HepG2 (cell line): Measurements from ENCODE around the gene PARK7. TPM values are rescaled to one million over a fixed set of nuclear protein-coding genes. Genes with fewer than 3 reads are reported as not detected.

Source experiments
- ARID2 ChIP-seq: sonication (generic); formaldehyde crosslinking; IDR thresholded peaks from 2 replicates; pipeline ENCODE4 v1.8.1; 2022; ENCODE audit warnings: mild to moderate bottlenecking, missing genetic modification reagents, borderline replicate concordance
- GATAD2A ChIP-seq: IDR thresholded peaks from 2 replicates; pipeline ENCODE4 v1.6.1; 2016
- GMEB2 ChIP-seq: IDR thresholded peaks from 2 replicates; pipeline ENCODE4 v1.6.1; 2016; ENCODE audit warnings: missing biosample characterization, missing genetic modification reagents, low read depth
- MXI1 ChIP-seq: IDR thresholded peaks from 3 replicates; pipeline ENCODE4 v1.6.1; 2012; ENCODE audit warnings: low read depth, low read length, inconsistent platforms, borderline replicate concordance
- PAX8 ChIP-seq: sonication (generic); formaldehyde crosslinking; IDR thresholded peaks from 2 replicates; pipeline ENCODE4 v1.8.0; 2022; ENCODE audit warnings: mild to moderate bottlenecking, missing genetic modification reagents, borderline replicate concordance
- PAXIP1 ChIP-seq: sonication (generic); formaldehyde crosslinking; conservative IDR thresholded peaks from 2 replicates; pipeline ENCODE4 v1.4.0; 2020; ENCODE audit warnings: mild to moderate bottlenecking, missing genetic modification reagents, moderate library complexity
- PTBP1 ChIP-seq: fragments of 200-400 bp; formaldehyde crosslinking; IDR thresholded peaks from 2 replicates; pipeline ENCODE4 v1.6.1; 2018; ENCODE audit warnings: low read length, low read depth; ENCODE audit not compliant: poor library complexity, severe bottlenecking
- SAFB2 ChIP-seq: sonication (generic); formaldehyde crosslinking; IDR thresholded peaks from 2 replicates; pipeline ENCODE4 v1.5.1; 2020; ENCODE audit warnings: missing genetic modification reagents, low read depth, mild to moderate bottlenecking, borderline replicate concordance
- SIN3B ChIP-seq: fragments of 150-350 bp; IDR thresholded peaks from 2 replicates; pipeline ENCODE4 v1.6.1; 2014; ENCODE audit warnings: low read length
- SMAD9 ChIP-seq: sonication (generic); formaldehyde crosslinking; IDR thresholded peaks from 2 replicates; pipeline ENCODE4 v1.5.1; 2020; ENCODE audit warnings: mild to moderate bottlenecking, missing genetic modification reagents
- TBX3 ChIP-seq: fragments of 450-650 bp; IDR thresholded peaks from 2 replicates; pipeline ENCODE4 v1.6.1; 2017; ENCODE audit warnings: antibody characterized with exemption, mild to moderate bottlenecking, inconsistent platforms, borderline replicate concordance
- TP53 ChIP-seq: sonication (generic); formaldehyde crosslinking; conservative IDR thresholded peaks from 2 replicates; pipeline ENCODE4 v1.4.0; 2020; ENCODE audit warnings: missing genetic modification reagents
- ZNF101 ChIP-seq: sonication (generic); formaldehyde crosslinking; IDR thresholded peaks from 2 replicates; pipeline ENCODE4 v1.4.0; 2020; ENCODE audit warnings: mild to moderate bottlenecking, low read depth, missing genetic modification reagents, borderline replicate concordance
- ZNF225 ChIP-seq: sonication (generic); formaldehyde crosslinking; IDR thresholded peaks from 2 replicates; pipeline ENCODE4 v1.4.0; 2020; ENCODE audit warnings: mild to moderate bottlenecking, missing genetic modification reagents
- ZNF30 ChIP-seq: sonication (generic); formaldehyde crosslinking; IDR thresholded peaks from 2 replicates; pipeline ENCODE4 v1.5.0; 2020; ENCODE audit warnings: mild to moderate bottlenecking, missing genetic modification reagents
- ZNF432 ChIP-seq: sonication (generic); formaldehyde crosslinking; IDR thresholded peaks from 2 replicates; pipeline ENCODE4 v1.5.0; 2020; ENCODE audit warnings: missing genetic modification reagents, mild to moderate bottlenecking, borderline replicate concordance
- ZNF557 ChIP-seq: sonication (generic); formaldehyde crosslinking; IDR thresholded peaks from 2 replicates; pipeline ENCODE4 v1.4.0; 2020; ENCODE audit warnings: missing genetic modification reagents
- ZNF615 ChIP-seq: sonication (generic); formaldehyde crosslinking; IDR thresholded peaks from 2 replicates; pipeline ENCODE4 v1.5.0; 2020; ENCODE audit warnings: mild to moderate bottlenecking, missing genetic modification reagents, borderline replicate concordance
- ZNF674 ChIP-seq: sonication (generic); formaldehyde crosslinking; IDR thresholded peaks from 2 replicates; pipeline ENCODE4 v1.5.0; 2020; ENCODE audit warnings: low read depth, mild to moderate bottlenecking, missing genetic modification reagents
- ZNF720 ChIP-seq: sonication (generic); formaldehyde crosslinking; IDR thresholded peaks from 2 replicates; pipeline ENCODE4 v1.4.0; 2020; ENCODE audit warnings: missing genetic modification reagents
- polyA plus RNA-seq, 8 experiments: library from polyadenylated mRNA; depleted of rRNA in 3 of 8; stranded (reverse) in 7 of 8; unstranded in 1 of 8; fragments of >200 nt; fragmentation: Illumina TruSeq in 4 of 8; extraction: Trizol in 4 of 8; gene quantifications; 2 replicates each; pipeline versions ENCODE4 v1.2.1 to v1.2.3, GENCODE V29; 2011 to 2016; ENCODE audit warnings: low read depth in 4 of 8, missing spikeins in 1 of 8, mixed read lengths in 1 of 8; ENCODE audit not compliant: insufficient read depth in 1 of 8
- total RNA-seq, 5 experiments: library from RNA; depleted of rRNA; stranded (reverse); fragments of >200 nt; fragmentation: Illumina TruSeq; extraction: Trizol; gene quantifications; 2 replicates each; pipeline ENCODE4 v1.2.3, GENCODE V29; 2016; ENCODE audit warnings: low read depth in 1 of 5
- TF ChIP-seq, protein P1 (sequence below): sonication (generic); formaldehyde crosslinking; IDR thresholded peaks from 2 replicates; pipeline ENCODE4 v1.4.0; 2020; ENCODE audit warnings: missing genetic modification reagents
- TF ChIP-seq, protein P2 (sequence below): sonication (generic); formaldehyde crosslinking; IDR thresholded peaks from 2 replicates; pipeline ENCODE4 v1.4.0; 2020; ENCODE audit warnings: missing genetic modification reagents, mild to moderate bottlenecking, borderline replicate concordance
- TF ChIP-seq, protein P3 (sequence below): sonication (generic); formaldehyde crosslinking; IDR thresholded peaks from 2 replicates; pipeline ENCODE4 v1.4.0; 2020; ENCODE audit warnings: mild to moderate bottlenecking, missing genetic modification reagents

PARK7 gene
- total and polyA plus RNA-seq, 2 of the 13 experiments (the other 11 are each of a cell fraction or from before 2014, with no cell fraction given) = 212 to 296 TPM

DNA sequence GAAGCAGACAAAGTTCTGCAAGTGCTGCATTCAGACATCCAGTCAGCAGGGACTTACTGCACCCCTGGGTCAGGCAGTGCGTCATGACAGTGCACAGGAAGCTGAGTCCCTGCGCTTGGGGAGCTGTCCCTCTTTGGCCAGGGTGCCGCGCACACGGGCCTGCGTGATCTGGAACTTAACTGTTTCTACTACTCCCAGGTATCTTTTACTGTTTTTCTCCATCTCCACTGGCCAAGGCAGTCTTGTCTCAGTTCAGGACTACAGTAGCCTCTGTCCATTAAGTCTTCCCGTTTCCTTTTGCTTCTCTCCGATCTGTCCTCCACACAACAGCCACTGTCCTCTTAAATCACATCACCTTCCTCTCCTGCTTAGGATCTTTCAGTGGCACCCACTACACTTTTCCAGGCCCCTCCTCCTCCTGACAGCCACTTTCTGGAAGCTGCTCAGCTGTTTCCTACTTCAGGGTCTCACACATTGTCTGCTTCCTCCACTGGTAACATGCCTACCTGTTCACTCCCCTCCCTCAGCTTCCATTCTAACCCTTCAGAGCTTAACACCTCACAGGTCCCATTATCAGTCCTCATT is 48.7 kb downstream of the PARK7 start (continued):
- TF ChIP-seq GMEB2 (CRISPR knock-in tag) (no peak), GATAD2A (no peak), SMAD9 (CRISPR knock-in tag) (no peak), ZNF432 (CRISPR knock-in tag) (no peak), ARID2 (CRISPR knock-in tag) (no peak), ZNF615 (CRISPR knock-in tag) (no peak), PAXIP1 (CRISPR knock-in tag) (peak; percentile 16), ZNF101 (no peak), PAX8 (no peak), TBX3 (no peak), ZNF30 (no peak), ZNF720 (CRISPR knock-in tag) (no peak), ZNF674 (no peak), PTBP1 (no peak), ZNF557 (no peak), MXI1 (no peak), SIN3B (no peak), SAFB2 (CRISPR knock-in tag) (peak; percentile 78; the same call in 1 of the 2 replicates), ZNF225 (CRISPR knock-in tag) (no peak), TP53 (CRISPR knock-in tag) (no peak)
- TF ChIP-seq, protein P1, sequence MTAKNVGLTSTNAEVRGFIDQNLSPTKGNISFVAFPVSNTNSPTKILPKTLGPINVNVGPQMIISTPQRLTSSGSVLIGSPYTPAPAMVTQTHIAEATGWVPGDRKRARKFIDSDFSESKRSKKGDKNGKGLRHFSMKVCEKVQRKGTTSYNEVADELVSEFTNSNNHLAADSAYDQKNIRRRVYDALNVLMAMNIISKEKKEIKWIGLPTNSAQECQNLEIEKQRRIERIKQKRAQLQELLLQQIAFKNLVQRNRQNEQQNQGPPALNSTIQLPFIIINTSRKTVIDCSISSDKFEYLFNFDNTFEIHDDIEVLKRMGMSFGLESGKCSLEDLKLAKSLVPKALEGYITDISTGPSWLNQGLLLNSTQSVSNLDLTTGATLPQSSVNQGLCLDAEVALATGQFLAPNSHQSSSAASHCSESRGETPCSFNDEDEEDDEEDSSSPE = no peak
- TF ChIP-seq, protein P2, sequence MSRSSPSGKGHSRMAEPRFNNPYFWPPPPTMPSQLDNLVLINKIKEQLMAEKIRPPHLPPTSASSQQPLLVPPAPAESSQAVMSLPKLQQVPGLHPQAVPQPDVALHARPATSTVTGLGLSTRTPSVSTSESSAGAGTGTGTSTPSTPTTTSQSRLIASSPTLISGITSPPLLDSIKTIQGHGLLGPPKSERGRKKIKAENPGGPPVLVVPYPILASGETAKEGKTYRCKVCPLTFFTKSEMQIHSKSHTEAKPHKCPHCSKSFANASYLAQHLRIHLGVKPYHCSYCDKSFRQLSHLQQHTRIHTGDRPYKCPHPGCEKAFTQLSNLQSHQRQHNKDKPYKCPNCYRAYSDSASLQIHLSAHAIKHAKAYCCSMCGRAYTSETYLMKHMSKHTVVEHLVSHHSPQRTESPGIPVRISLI (CRISPR knock-in tag) = peak; percentile 42; the same call in 1 of the 2 replicates
- TF ChIP-seq, protein P3, sequence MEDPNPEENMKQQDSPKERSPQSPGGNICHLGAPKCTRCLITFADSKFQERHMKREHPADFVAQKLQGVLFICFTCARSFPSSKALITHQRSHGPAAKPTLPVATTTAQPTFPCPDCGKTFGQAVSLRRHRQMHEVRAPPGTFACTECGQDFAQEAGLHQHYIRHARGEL (CRISPR knock-in tag) = no peak
